Measurements from ENCODE around the gene GART. TPM values are rescaled to one million over a fixed set of nuclear protein-coding genes. Genes with fewer than 3 reads are reported as not detected.

The GART gene
- polyA plus RNA-seq, 1 donor (not counting 4 experiments of a cell fraction or from before 2014, with no cell fraction given), result 50.3 TPM

DNA sequence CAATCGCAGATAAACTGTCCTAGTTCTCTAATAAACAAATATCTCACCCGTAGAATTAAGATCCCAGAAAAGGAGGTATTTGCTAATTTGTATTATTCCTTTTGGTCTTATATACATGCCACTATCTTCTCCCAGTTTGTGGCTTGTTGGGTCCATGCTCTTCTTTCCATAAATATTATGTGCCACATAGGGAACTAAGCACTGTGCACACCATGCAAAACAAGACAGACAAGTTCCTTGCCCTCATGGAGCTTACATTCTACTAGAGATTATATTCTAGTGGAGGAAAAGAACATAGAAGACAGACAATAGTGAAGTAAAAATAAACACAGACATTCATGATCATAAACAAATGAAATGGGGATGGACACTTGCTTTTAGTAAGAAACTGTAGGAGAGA is 4.7 kb downstream of the GART start:
- no peak for DNase-seq (ENCODE audit: low read depth, low spot score)
- Histone ChIP-seq H3K79me2 (ENCODE audit: control insufficient read depth, insufficient read depth, low read length) (peaks cover 55% of the 10 kb centered on the region), H3K4me1 (ENCODE audit: control insufficient read depth, extremely low read depth, insufficient read depth, low read length) (peaks cover 11% of the 10 kb centered on the region), H2AFZ (ENCODE audit: control insufficient read depth, low read length) (no peak overlapping the region), H4K20me1 (ENCODE audit: control insufficient read depth, extremely low read depth, insufficient read depth, low read length) (peaks cover 3% of the 10 kb centered on the region), H3K27me3 (ENCODE audit: control insufficient read depth, extremely low read depth, insufficient read depth, low read length) (no peaks in the 10 kb centered on the region), H3K4me3 (ENCODE audit: control insufficient read depth in 2 of 3, extremely low read depth in 1 of 3, insufficient read depth in 2 of 3, low read depth in 1 of 3, low read length in 3 of 3) (no peak overlapping the region), H3K9ac (ENCODE audit: control insufficient read depth, extremely low read depth, insufficient read depth, low read length) (no peak overlapping the region), H3K36me3 (ENCODE audit: control insufficient read depth in 2 of 2, extremely low read depth in 1 of 2, insufficient read depth in 2 of 2, low read length in 2 of 2) (peaks cover 27 to 28% of the 10 kb centered on the region in 2 experiments), H3K9me1 (ENCODE audit: control insufficient read depth, extremely low read depth, insufficient read depth, low read length) (no peaks in the 10 kb centered on the region), H3K9me3 (ENCODE audit: control insufficient read depth, low read depth, low read length) (no peaks in the 10 kb centered on the region), H3K27ac (ENCODE audit: control insufficient read depth, insufficient read depth, low read length) (no peak overlapping the region), H3K4me2 (ENCODE audit: control insufficient read depth, extremely low read depth, insufficient read depth, low read depth, low read length) (no peak overlapping the region)
- TF ChIP-seq EZH2 (IDR thresholded peaks at IDR 0.05; ENCODE audit: low read length) (no peak), CTCF (optimal IDR thresholded peaks at IDR 0.05 in 1 of 3, IDR thresholded peaks at IDR 0.05 in 1 of 3, conservative IDR thresholded peaks at IDR 0.05 in 1 of 3; ENCODE audit: extremely low read depth in 1 of 3, insufficient read depth in 2 of 3, low read length in 3 of 3) (no peak)
- no peak for FAIRE-seq
- dilution Hi-C loops (cut with MboI; ENCODE audit: extremely low pct_ligation_motif_present, low sequenced_read_pairs), result no loop called here

GRCh38 chr21:33531007-33531406 is 10.9 kb downstream of the GART start:
- no peak for FAIRE-seq
- H3K36me3 ChIP-seq (ENCODE audit: control insufficient read depth in 2 of 2, extremely low read depth in 1 of 2, insufficient read depth in 2 of 2, low read length in 2 of 2), result peaks cover 32 to 62% of the 10 kb centered on the region in 2 experiments

More at GRCh38 chr21:33531007-33531406, 10.9 kb downstream of the GART start:
- Histone ChIP-seq H3K4me3 (ENCODE audit: control insufficient read depth in 2 of 3, extremely low read depth in 1 of 3, insufficient read depth in 2 of 3, low read depth in 1 of 3, low read length in 3 of 3) (no peak overlapping the region), H3K27me3 (ENCODE audit: control insufficient read depth, extremely low read depth, insufficient read depth, low read length) (no peaks in the 10 kb centered on the region), H4K20me1 (ENCODE audit: control insufficient read depth, extremely low read depth, insufficient read depth, low read length) (no peaks in the 10 kb centered on the region), H3K4me1 (ENCODE audit: control insufficient read depth, extremely low read depth, insufficient read depth, low read length) (no peaks in the 10 kb centered on the region), H3K27ac (ENCODE audit: control insufficient read depth, insufficient read depth, low read length) (no peak overlapping the region), H2AFZ (ENCODE audit: control insufficient read depth, low read length) (no peak overlapping the region), H3K9ac (ENCODE audit: control insufficient read depth, extremely low read depth, insufficient read depth, low read length) (no peak overlapping the region), H3K4me2 (ENCODE audit: control insufficient read depth, extremely low read depth, insufficient read depth, low read depth, low read length) (no peak overlapping the region), H3K9me3 (ENCODE audit: control insufficient read depth, low read depth, low read length) (no peaks in the 10 kb centered on the region), H3K9me1 (ENCODE audit: control insufficient read depth, extremely low read depth, insufficient read depth, low read length) (no peaks in the 10 kb centered on the region), H3K79me2 (ENCODE audit: control insufficient read depth, insufficient read depth, low read length) (peaks cover 1% of the 10 kb centered on the region)
- TF ChIP-seq EZH2 (IDR thresholded peaks at IDR 0.05; ENCODE audit: low read length), result no peak
- no peak for TF ChIP-seq CTCF (optimal IDR thresholded peaks at IDR 0.05 in 1 of 3, IDR thresholded peaks at IDR 0.05 in 1 of 3, conservative IDR thresholded peaks at IDR 0.05 in 1 of 3; ENCODE audit: extremely low read depth in 1 of 3, insufficient read depth in 2 of 3, low read length in 3 of 3)
- no peak for DNase-seq (ENCODE audit: low read depth, low spot score)
- dilution Hi-C loops (cut with MboI; ENCODE audit: extremely low pct_ligation_motif_present, low sequenced_read_pairs), result no loop called here
